Measurements from ENCODE around the gene DIDO1. TPM values are rescaled to one million over a fixed set of nuclear protein-coding genes. Genes with fewer than 3 reads are reported as not detected.

Gene DIDO1
- total RNA-seq, 1 donor from 2014 or later: 41.6 TPM

GRCh38 chr20:62971211-62971949 is 45.1 kb upstream of the DIDO1 start:
- no peak for TF ChIP-seq CTCF (IDR thresholded peaks at IDR 0.05)
- H3K27me3 Mint-ChIP-seq (ENCODE audit: low read depth): peaks cover 46% of the 10 kb centered on the region
- DNase-seq (ENCODE audit: low spot score): no peak
- H3K4me1 Mint-ChIP-seq (ENCODE audit: low read depth): peaks cover 3% of the 10 kb centered on the region
- H3K27ac Mint-ChIP-seq (ENCODE audit: unreplicated experiment): no peak overlapping the region
- H3K36me3 Mint-ChIP-seq (ENCODE audit: low read depth): no peaks in the 10 kb centered on the region
- H3K9me3 Mint-ChIP-seq (ENCODE audit: low read depth): no peaks in the 10 kb centered on the region
- no peak overlapping the region for H3K4me3 Mint-ChIP-seq (ENCODE audit: unreplicated experiment)

GRCh38 chr20:62970307-62971210 is 44.3 kb upstream of the DIDO1 start:
- H3K36me3 Mint-ChIP-seq (ENCODE audit: low read depth): no peaks in the 10 kb centered on the region
- peaks cover 3% of the 10 kb centered on the region for H3K4me1 Mint-ChIP-seq (ENCODE audit: low read depth)
- H3K27me3 Mint-ChIP-seq (ENCODE audit: low read depth): peaks cover 43% of the 10 kb centered on the region
- no peak for TF ChIP-seq CTCF (IDR thresholded peaks at IDR 0.05)
- H3K9me3 Mint-ChIP-seq (ENCODE audit: low read depth): no peaks in the 10 kb centered on the region
- H3K27ac Mint-ChIP-seq (ENCODE audit: unreplicated experiment): no peak overlapping the region
- H3K4me3 Mint-ChIP-seq (ENCODE audit: unreplicated experiment): no peak overlapping the region
- DNase-seq (ENCODE audit: low spot score): no peak

GRCh38 chr20:62969939-62970306 is 43.6 kb upstream of the DIDO1 start:
- Mint-ChIP-seq H3K27ac (ENCODE audit: unreplicated experiment) (no peak overlapping the region), H3K36me3 (ENCODE audit: low read depth) (no peaks in the 10 kb centered on the region), H3K4me3 (ENCODE audit: unreplicated experiment) (no peak overlapping the region), H3K27me3 (ENCODE audit: low read depth) (peaks cover 43% of the 10 kb centered on the region), H3K4me1 (ENCODE audit: low read depth) (peaks cover 3% of the 10 kb centered on the region), H3K9me3 (ENCODE audit: low read depth) (no peaks in the 10 kb centered on the region)
- TF ChIP-seq CTCF (IDR thresholded peaks at IDR 0.05): no peak
- DNase-seq (ENCODE audit: low spot score): no peak

- no peak for DNase-seq (ENCODE audit: low spot score)
- TF ChIP-seq CTCF (IDR thresholded peaks at IDR 0.05): no peak
- Mint-ChIP-seq H3K36me3 (ENCODE audit: low read depth) (no peaks in the 10 kb centered on the region), H3K9me3 (ENCODE audit: low read depth) (no peaks in the 10 kb centered on the region), H3K27me3 (ENCODE audit: low read depth) (peaks cover 39% of the 10 kb centered on the region), H3K4me1 (ENCODE audit: low read depth) (peaks cover 3% of the 10 kb centered on the region), H3K27ac (ENCODE audit: unreplicated experiment) (no peak overlapping the region), H3K4me3 (ENCODE audit: unreplicated experiment) (no peak overlapping the region)
Observed at GRCh38 chr20:62969179-62969760, 43.0 kb upstream of the DIDO1 start.

All from chondrocyte (in vitro differentiated cells).